Testis (tissue), 3 donors: Measurements from ENCODE around the gene TGM3. TPM values are rescaled to one million over a fixed set of nuclear protein-coding genes. Genes with fewer than 3 reads are reported as not detected.

Source experiments
- DNase-seq: peaks from one replicate; pipeline ENCODE4 v3.0.0-alpha.2; 2019
- H3K27ac ChIP-seq, 2 donors: fragments of 200-600 bp; sonication (generic); one replicate each; pipeline ENCODE4 v1.5.1; 2019
- H3K27me3 ChIP-seq: fragments of 200-600 bp; sonication (generic); one replicate; pipeline ENCODE4 v1.5.1; 2019
- H3K36me3 ChIP-seq: fragments of 200-600 bp; sonication (generic); one replicate; pipeline ENCODE4 v1.5.1; 2017; ENCODE audit warnings: low read depth; ENCODE audit errors: missing control alignments
- H3K4me1 ChIP-seq: fragments of 200-600 bp; sonication (generic); one replicate; pipeline ENCODE4 v1.5.1; 2019
- H3K4me3 ChIP-seq, 2 donors: fragments of 200-600 bp; sonication (generic); one replicate each; pipeline ENCODE4 v1.5.1; 2017 to 2019
- H3K9me3 ChIP-seq: fragments of 200-600 bp; sonication (generic); one replicate; pipeline ENCODE4 v1.5.1; 2017
- CTCF ChIP-seq, 3 experiments: fragments of 450-650 bp in 2 of 3; fragments of 200-600 bp in 1 of 3; sonication (generic) in 1 of 3; IDR thresholded peaks; one replicate each; pipeline ENCODE4 v1.5.1; 2016 to 2019; ENCODE audit warnings: antibody characterized with exemption in 3 of 3, mild to moderate bottlenecking in 2 of 3, moderate library complexity in 1 of 3
- POLR2A ChIP-seq: fragments of 450-650 bp; IDR thresholded peaks from one replicate; pipeline ENCODE4 v1.6.1; 2017; ENCODE audit warnings: antibody characterized with exemption, mild to moderate bottlenecking, moderate library complexity
- WGBS, 2 donors: methylation state at CpG; one replicate each; pipeline ENCODE4 v1.1.5; 2018; 5-methylcytosine and 5-hydroxymethylcytosine counted together
- intact Hi-C: fragments of 100-400 bp; cut with DNase I; formaldehyde crosslinking; loops from one replicate; pipeline ENCODE4 v1.15.1; 2023; ENCODE audit warnings: low total_unique reads
- polyA plus RNA-seq: library from polyadenylated mRNA; stranded (reverse); fragments of 350-450 nt; fragmentation: Illumina TruSeq; extraction: RNeasy Lipid Tissue Mini Kit (QIAGEN cat#74804); gene quantifications from one replicate; pipeline ENCODE4 v1.2.3, GENCODE V29; 2014; ENCODE audit warnings: low read depth, low replicate concordance; ENCODE audit not compliant: insufficient read depth
- total RNA-seq, 2 donors: library from RNA; depleted of rRNA; stranded (reverse); fragments of >200 nt; gene quantifications; one replicate each; pipeline ENCODE4 v1.2.3, GENCODE V29; 2016

TGM3 gene
- total and polyA plus RNA-seq, 3 donors from 2014 or later = 2.6 to 4.9 (median 3.1) TPM

- H3K27me3 ChIP-seq = no peaks in the 10 kb centered on the region
- intact Hi-C loops = no loop called here
- DNase-seq = no peak
- 88 to 96% methylated on average over 2 of the region's 2 CpGs for WGBS, 2 donors
- H3K36me3 ChIP-seq = no peaks in the 10 kb centered on the region
- no peaks in the 10 kb centered on the region for H3K9me3 ChIP-seq
- no peak overlapping the region for H3K4me3 ChIP-seq
- H3K27ac ChIP-seq = no peak overlapping the region
- H3K4me1 ChIP-seq = no peaks in the 10 kb centered on the region
- no peak for TF ChIP-seq CTCF (IDR thresholded peaks at IDR 0.05)
- TF ChIP-seq POLR2A = no peak
Measured at GRCh38 chr20:2365091-2365490, 69.3 kb downstream of the TGM3 start.

- intact Hi-C loops = no loop called here
- H3K27me3 ChIP-seq = no peaks in the 10 kb centered on the region
- H3K27ac ChIP-seq = no peak overlapping the region
- no peaks in the 10 kb centered on the region for H3K4me1 ChIP-seq
- TF ChIP-seq CTCF (IDR thresholded peaks at IDR 0.05) (no peak), POLR2A (no peak)
- no peaks in the 10 kb centered on the region for H3K9me3 ChIP-seq
- H3K4me3 ChIP-seq = no peak overlapping the region
- DNase-seq = no peak
- WGBS, 2 donors = 81 to 90% methylated on average over 3 of the region's 3 CpGs
- H3K36me3 ChIP-seq = no peaks in the 10 kb centered on the region
Measured at GRCh38 chr20:2365666-2366065, 69.9 kb downstream of the TGM3 start.

GRCh38 chr20:2368621-2369020, 72.8 kb downstream of the TGM3 start:
- no peaks in the 10 kb centered on the region for H3K36me3 ChIP-seq
- no peak for TF ChIP-seq POLR2A
- TF ChIP-seq CTCF (IDR thresholded peaks at IDR 0.05) = no peak
- intact Hi-C loops = no loop called here
- WGBS, 2 donors = 39 to 46% methylated on average over 1 of the region's 1 CpG
- no peak overlapping the region for H3K4me3 ChIP-seq
- H3K4me1 ChIP-seq = no peaks in the 10 kb centered on the region
- no peaks in the 10 kb centered on the region for H3K9me3 ChIP-seq
- no peaks in the 10 kb centered on the region for H3K27me3 ChIP-seq
- H3K27ac ChIP-seq = no peak overlapping the region
- no peak for DNase-seq

GRCh38 chr20:2373098-2373497, 77.3 kb downstream of the TGM3 start:
- no peaks in the 10 kb centered on the region for H3K27me3 ChIP-seq
- no peak overlapping the region for H3K4me3 ChIP-seq
- no peaks in the 10 kb centered on the region for H3K9me3 ChIP-seq
- TF ChIP-seq CTCF (IDR thresholded peaks at IDR 0.05) = no peak
- no peak for TF ChIP-seq POLR2A
- no peak for DNase-seq
- intact Hi-C loops = no loop called here
- H3K36me3 ChIP-seq = no peaks in the 10 kb centered on the region
- no peak overlapping the region for H3K27ac ChIP-seq
- H3K4me1 ChIP-seq = no peaks in the 10 kb centered on the region

GRCh38 chr20:2374346-2375125, 78.7 kb downstream of the TGM3 start:
- H3K27me3 ChIP-seq = no peaks in the 10 kb centered on the region
- no peaks in the 10 kb centered on the region for H3K9me3 ChIP-seq
- no peak overlapping the region for H3K27ac ChIP-seq
- intact Hi-C loops = no loop called here
- TF ChIP-seq POLR2A (no peak), CTCF (IDR thresholded peaks at IDR 0.05) (no peak)
- no peaks in the 10 kb centered on the region for H3K4me1 ChIP-seq
- DNase-seq = no peak
- H3K36me3 ChIP-seq = no peaks in the 10 kb centered on the region
- H3K4me3 ChIP-seq = no peak overlapping the region
- 79 to 92% methylated on average over 7 to 9 of the region's 9 CpGs for WGBS, 2 donors
